Right ventricle myocardium inferior (tissue), 1 donor: ENCODE results near the gene TRAF7. TPM values are rescaled to one million over a fixed set of nuclear protein-coding genes. Genes with fewer than 3 reads are reported as not detected.
"Not testable (repeated sequence)": the region's sequence is repeated elsewhere in the genome, so short reads cannot be mapped to it uniquely, and the experiment has no call there.

ENCODE experiments used
- ATAC-seq: fragments of 200-7000 bp; cut with Tn5 transposase; one replicate; pipeline ENCODE4 v1.9.1; 2020; ENCODE audit warnings: mild to moderate bottlenecking, moderate library complexity
- DNase-seq: peaks from one replicate; pipeline ENCODE4 v3.0.0; 2021; ENCODE audit errors: missing footprints
- intact Hi-C: fragments of 100-400 bp; cut with DNase I; formaldehyde crosslinking; loops from one replicate; pipeline ENCODE4 v1.11.0; 2022
- total RNA-seq: library from RNA; stranded (reverse); fragmentation: NEBNext Ultra II Directional; extraction: Animal tissue kit (Norgen Biotek cat#: 25700); gene quantifications from one replicate; pipeline ENCODE4 v1.2.1, GENCODE V29; 2021
- donor health status: DM: no; HTN: yes; CAD: no; lungs with severe emphysema.

Gene TRAF7
- total RNA-seq, 1 donor from 2014 or later, result 27.3 TPM

DNA sequence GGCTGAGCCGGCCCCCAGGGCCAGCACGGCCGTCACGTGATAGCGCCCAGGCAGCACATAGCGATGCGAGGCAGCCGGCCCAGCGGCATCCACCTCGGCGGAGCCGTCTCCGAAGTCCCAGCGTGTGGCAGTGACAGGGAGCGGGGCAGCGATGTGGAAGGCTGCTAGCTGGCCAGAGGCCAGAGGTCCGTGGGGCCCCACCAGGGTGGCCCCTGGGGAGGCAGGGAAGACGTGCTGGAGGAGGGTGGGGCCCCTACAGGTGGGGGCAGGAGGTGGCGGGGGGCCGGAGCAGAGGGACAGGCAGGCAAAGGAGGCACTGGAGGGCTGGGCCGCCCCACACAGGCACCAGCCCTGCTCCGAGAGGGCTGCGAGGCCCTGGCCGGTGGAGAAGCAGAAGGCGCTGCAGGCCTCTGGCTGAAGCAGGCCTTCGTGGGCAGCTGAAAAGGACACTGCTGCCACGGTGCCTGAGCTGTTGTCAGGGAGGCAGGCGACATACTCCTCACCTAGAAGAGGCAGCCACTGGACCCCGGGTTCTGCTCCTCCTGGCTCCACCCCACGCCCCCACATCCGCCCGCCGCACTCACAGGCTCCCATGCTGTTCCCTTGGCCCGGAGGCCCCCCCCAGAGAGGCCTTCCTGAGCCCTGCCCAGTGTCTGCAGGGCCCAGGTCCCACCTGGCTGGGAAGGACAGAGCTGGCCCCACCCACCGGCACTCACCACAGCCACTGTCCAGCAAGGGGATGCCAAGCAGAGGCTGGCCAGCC lies 37.4 kb upstream of the TRAF7 start:
- intact Hi-C loops, ATAC-seq: not testable (repeated sequence)
- peak; percentile 30 for DNase-seq

DNA sequence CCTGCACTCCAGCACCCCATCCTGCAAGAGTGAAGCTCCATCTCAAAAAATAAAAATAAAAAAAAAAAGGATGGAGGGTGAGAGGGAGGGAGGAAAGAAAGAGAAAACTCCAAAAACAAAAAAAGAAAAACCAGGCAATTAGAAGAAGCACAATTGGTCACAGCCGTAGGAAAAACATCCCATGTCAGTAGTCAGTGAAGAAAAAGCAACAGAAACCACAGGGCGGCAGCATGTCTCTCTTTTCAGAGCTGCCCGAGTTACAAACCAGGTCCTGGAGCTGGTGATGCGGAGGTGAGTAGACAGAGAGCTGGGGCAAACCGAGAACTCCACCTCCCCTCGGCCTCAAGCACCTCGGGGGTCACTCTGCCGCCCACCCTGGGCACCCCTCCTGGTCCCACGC lies 34.3 kb upstream of the TRAF7 start:
- ATAC-seq, DNase-seq: not testable (repeated sequence)
- intact Hi-C loops, result loop anchor here (5.0 kb wide), 1 partner anchor 74 kb away; the partner anchor contains the start of genes NTHL1 and TSC2

DNA sequence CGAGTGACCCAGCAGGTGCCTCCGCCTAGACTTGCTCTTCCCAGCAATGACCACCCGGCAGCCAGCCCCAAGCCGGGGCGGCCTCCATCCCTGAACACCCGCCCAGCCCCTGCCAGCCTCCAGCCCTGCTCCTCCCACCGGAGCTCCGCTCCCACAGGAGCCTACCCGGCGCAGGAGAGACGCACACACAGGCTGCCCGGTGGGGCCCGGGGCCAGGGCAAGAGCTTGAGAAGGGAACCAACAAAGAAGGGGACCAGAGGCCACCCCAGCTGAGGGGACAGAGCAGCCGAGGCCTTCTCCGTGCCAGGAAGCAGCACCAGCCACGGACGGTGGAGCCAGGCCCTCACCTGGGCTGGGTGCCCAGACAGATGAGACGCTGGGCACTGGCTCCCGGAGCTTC lies 33.7 kb upstream of the TRAF7 start:
- DNase-seq (no peak), ATAC-seq (peak; percentile 26)
- intact Hi-C loops, result loop anchor here (5.0 kb wide), 1 partner anchor 75 kb away; the partner anchor contains the start of genes NTHL1 and TSC2

DNA sequence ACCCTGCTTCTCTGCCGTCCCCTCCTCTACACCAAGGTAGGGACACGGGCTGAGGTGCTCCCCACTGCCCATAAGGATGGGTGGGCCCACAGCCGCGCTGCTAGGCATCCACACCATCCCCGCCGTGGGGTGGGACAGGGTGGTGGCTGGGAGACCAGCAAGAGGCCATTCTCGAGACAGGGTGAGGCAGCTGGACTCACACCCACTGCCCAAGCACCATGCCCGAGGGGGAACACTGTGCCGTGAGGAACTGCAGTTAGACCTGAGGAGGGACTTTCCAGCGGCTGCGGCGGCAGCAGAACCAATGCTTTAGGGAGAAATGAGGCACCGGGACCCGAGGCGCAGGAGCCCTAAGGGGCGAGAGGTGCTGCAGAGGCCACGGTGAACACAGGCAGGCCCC lies 33.2 kb upstream of the TRAF7 start:
- DNase-seq (no peak), ATAC-seq (no peak)
- intact Hi-C loops, result loop anchor here (5.0 kb wide), 1 partner anchor 75 kb away; the partner anchor contains the start of genes NTHL1 and TSC2

DNA sequence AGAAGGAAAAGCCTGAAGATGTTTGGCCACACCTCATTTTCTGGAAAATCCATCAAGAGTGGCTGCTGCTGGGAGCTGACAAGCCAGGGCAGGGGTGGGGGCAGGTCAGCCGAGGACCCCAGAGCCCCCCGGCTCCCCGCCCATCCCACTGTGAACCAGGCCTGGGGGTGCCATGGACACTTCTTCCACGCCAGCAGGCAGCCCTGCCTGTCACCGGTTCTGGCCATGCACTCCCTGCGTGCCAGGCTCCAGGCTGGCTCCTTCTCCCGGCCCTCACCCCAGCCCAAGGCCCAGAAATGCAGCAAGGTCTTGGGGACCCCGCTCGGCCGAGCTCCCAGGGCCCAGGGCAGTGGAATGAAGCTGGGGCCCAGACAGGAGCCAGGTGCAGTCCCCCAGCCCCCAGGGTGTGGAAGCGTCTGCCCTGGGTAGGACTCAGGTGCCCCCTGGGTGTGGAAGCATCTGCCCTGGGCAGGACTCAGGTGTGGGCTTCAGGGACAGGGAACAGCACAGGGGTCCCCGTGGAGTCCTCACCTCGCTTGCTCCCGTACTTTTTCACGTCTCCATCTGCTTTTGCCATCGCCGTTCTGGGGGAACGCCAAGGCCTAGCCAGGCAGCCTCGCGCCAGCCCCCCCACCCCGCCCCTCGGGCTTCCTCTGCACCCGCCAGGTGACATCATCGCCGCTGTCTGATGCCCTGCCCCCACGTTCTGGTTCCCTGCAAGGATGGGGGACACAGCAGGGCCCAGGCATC lies 32.5 kb upstream of the TRAF7 start:
- intact Hi-C loops, result loop anchor here (5.0 kb wide), 1 partner anchor 76 kb away; the partner anchor contains the start of genes NTHL1 and TSC2
- not testable (repeated sequence) for ATAC-seq
- peak; percentile 68 for DNase-seq

DNA sequence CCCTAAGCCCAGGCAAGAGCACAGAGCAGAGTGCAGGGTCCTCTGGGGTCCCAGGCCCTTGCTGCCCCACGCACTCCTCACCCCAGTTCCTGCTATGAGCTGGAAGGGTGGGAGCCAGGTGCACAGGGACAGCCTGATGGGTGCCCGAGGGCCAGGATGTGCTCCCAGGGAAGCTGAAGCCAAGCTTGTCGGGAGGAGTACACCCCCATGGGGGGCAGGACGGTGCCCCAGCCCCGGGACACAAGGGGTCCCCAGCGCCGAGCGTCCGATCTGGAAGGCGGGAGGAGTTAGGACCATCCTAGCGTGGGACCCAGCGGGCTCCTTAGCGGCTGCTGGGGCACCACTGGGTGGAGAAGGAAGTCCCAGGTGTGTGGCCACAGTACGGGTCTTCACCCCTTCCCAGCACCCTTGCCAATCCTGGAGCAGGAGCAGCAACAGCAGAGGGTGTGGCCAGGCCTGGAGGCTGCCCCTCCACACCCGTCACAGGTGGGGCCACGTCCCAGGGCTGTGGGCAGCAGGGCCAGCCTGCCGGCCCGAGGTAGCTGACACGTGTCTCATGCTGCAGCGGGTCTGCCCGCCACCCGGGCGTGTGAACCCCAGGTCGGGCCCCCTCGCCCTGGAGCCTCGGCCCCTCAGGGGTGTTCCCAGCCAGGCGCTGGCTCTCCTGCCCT lies 31.7 kb upstream of the TRAF7 start:
- ATAC-seq, DNase-seq: not testable (repeated sequence)
- intact Hi-C loops, result loop anchor here (5.0 kb wide), 1 partner anchor 77 kb away; the partner anchor contains the start of genes NTHL1 and TSC2

DNA sequence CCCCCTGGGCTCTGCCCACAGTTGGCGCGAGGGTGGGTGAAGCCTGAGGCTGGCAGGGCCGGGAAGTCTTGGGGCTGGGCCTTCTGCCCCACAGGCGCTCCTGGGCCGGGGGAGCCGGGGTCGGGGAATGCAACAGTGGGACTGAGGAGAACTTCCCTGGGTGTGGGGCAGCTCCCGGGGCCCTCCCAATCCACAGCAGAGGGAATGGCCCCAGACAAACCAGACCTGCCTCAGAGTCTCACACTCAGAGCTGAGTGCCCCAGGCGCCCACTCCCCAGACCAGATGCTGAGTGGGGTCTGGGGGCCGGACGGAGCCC lies 31.2 kb upstream of the TRAF7 start:
- intact Hi-C loops, result loop anchor here (5.0 kb wide), 1 partner anchor 77 kb away; the partner anchor contains the start of genes NTHL1 and TSC2
- not testable (repeated sequence) for DNase-seq, ATAC-seq

DNA sequence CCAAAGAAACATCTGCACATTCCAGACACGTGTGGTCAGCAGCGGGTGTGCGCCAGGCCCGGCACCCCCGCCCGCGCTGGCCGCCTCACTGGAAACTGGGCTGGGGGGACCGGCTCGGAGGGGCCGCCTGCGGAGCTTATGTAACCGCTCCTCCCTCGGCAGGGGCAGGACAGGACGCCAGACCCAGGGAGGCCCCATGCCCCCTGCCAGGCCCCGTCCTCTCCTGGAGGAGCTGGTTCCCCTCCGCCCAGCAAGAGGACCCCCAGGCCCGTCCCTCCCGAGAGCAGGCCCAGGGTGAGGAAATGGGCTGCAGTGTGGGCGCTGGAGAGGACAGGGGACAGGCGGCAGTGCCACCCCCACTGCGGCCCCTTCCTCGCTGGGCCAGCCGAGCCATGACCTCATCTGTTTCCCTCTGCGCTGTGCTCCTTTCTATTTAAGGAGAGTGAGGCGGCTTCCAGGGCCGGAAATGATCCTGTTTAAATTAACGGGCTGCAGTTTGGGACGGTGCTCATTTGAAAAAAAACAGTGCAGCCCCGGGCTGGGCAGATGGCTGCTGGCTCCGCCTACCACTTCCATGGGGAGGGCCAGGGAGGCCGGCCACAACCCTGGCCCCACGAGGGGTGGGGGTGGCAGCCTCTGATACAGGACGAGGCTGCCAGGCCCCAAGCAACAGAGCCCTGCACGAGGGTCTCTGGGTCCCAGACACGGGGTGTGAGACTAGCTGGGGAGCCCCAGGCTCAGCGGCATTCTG lies 30.7 kb upstream of the TRAF7 start:
- ATAC-seq, result peak; percentile 60
- intact Hi-C loops, result loop anchor here (5.0 kb wide), 1 partner anchor 78 kb away; the partner anchor contains the start of genes NTHL1 and TSC2

DNA sequence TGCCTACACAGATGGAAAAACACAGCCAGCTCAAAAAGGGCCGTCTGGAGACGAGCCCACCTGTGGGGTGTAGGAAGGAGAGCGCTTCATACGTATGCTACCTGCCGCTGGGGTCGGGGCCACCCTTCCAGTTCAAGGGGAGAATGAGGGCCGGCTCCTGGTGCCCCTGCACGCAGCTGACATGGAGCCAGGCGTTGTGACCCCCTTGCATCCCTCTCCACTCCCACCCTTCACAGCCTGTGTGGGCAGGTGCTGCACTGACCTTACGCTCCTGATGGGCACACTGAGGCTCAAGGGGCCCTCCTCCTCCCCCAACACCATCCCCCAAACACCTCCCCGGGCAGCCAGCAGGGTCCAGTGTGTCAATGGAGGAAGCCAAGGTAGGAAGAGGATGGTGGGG lies 30.0 kb upstream of the TRAF7 start:
- ATAC-seq, intact Hi-C loops: not testable (repeated sequence)
- peak; percentile 60 for DNase-seq

More for the DNA sequence above, 30.7 kb upstream of the TRAF7 start:
- peak; percentile 80 for DNase-seq

DNA sequence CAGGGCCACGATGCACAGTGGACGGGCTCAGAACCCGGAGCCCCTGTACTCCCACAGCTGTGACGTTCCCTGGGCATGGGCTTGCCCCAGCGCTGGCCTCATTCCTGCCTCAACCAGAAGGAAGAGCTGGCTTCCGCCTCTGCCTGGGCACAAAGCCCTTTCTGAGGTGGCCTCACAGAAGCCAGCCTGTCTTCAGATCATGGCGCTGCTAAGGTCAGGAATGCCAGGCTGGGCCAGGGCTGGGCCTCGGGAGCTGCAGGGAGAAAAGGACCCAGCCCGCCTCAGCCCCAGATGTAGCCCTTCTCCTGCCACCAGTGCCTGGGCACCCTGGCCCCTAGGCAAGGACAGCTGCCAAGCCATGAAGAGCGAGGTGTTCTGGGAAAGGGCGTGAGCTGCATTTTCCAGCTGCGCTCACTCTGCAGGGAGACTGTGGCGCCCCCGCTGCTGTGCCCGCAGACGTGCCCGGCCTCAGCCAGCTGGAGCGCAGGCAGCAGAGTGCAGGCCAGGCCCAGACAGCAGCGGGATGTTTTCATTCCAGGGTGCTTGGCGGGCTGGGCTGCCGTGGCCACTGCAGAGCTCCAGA lies 29.3 kb upstream of the TRAF7 start:
- peak; percentile 29 for ATAC-seq
- DNase-seq, result peak; percentile 66
- intact Hi-C loops, result not testable (repeated sequence)

DNA sequence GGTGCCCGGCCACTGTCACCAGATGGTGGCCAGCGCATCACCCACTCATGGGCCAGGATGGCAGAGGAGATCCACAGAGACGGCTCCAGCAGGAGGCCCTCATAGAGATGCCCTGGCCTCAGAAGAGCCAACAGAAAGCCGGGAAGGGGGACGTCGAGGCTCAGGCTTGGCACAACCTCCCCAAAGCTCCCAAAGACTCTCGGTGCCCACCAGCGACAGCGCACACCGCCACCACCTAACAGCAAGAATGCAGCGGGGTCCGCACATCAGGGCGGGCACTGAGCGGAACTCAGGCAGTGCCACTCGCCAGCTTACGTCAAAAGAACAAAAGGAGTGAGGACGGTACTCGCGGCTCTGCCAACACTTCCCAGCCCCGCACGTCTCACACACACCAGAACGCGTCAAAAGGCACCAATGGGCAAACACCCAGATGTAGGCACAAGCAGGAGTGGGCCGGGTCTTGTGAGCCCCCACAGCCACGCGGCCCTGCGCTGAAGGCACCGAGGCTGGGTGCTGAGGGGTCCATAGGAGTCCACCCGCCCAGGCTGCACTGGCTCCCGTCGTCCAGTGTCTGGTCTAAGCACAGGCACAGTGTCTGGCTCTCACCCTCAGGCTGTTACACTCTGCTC lies 28.5 kb upstream of the TRAF7 start:
- ATAC-seq (peak; percentile 1), DNase-seq (peak; percentile 71)
- intact Hi-C loops, result not testable (repeated sequence)

DNA sequence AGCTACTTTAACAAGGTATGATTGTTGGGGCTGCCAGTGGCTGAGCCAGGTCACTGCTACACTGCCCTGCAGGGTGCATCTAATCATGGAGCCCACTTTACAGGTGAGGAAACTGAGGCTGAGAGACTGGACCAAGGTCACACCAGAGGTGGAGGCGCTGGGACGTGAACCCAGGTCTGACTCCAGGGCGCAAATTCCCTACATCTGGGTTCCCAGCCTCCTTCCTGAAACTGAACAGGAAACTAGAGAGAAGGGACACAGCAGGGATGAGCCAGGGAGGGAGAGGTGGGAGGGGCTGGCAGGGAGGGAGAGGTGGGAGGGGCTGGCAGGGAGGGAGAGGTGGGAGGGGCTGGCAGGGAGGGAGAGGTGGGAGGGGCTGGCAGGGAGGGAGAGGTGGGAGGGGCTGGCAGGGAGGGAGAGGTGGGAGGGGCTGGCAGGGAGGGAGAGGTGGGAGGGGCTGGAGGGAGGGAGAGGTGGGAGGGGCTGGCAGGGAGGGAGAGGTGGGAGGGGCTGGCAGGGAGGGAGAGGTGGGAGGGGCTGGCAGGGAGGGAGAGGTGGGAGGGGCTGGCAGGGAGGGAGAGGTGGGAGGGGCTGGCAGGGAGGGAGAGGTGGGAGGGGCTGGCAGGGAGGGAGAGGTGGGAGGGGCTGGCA lies 27.8 kb upstream of the TRAF7 start:
- intact Hi-C loops, DNase-seq: not testable (repeated sequence)
- peak; percentile 30 for ATAC-seq

DNA sequence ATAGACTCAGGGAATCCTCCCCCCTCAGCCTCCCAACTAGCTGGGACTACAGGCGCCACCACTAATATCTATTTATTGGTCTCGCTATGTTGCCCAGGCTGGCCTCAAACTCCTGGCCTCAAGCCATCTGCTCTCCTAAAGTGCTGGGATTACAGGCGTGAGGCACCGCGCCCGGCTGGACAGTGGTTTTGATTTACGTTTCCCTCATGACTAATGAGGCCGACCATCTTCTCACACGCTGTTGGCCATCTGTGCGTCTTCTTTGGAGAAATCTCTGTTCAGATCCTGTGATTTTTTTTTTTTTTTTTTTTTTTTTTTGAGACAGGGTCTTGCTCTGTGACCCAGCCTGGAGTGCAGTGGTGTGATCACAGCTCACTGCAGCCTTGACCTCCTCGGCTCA lies 26.3 kb upstream of the TRAF7 start:
- ATAC-seq, DNase-seq, intact Hi-C loops: not testable (repeated sequence)

DNA sequence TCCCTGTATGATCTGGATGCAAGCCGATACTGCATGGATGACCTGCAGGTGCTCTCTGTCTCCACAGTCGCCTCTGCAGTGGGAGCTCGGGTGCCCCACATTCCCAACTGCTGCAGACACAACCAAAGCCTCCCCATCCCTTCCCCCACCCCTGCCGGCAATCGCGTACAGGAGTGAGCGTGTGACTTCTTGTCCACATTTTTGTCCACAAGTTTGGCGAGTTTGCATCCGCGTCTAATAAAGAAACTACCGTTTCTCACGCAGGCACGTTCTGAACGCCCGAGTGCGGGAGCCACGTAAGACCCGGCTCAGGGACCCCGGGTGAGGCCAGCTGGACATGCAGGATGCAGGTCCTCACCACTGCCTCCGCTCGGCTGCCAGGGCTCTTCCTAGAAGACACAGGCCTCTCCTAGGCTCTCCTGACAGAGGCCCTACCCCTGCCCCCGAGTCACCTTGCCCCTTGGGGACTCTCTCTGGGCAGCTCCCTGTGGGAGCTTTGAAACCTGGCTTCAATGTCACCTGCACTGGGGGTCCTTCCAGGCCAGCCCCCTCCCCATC lies 25.6 kb upstream of the TRAF7 start:
- DNase-seq, intact Hi-C loops, ATAC-seq: not testable (repeated sequence)

DNA sequence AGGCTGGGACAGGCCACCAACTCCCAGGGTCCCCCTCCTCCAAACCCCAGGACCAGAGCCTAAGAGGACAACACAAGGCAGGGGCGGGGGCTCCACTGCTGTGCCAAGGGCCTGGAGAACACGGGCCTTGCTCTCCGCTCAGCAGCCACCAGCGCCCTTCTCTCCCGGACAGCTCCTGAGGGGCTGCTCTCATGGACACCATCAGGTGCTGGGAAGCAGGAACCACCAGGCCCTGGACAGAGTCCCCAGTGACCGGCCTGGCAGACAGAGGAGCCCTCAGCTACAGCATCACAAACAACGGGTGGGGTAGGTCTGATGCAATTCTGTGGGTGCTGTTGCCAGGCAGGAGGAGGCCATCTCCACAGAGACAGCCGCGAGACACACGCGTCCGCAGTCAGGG lies 21.8 kb upstream of the TRAF7 start:
- DNase-seq, intact Hi-C loops: not testable (repeated sequence)

DNA sequence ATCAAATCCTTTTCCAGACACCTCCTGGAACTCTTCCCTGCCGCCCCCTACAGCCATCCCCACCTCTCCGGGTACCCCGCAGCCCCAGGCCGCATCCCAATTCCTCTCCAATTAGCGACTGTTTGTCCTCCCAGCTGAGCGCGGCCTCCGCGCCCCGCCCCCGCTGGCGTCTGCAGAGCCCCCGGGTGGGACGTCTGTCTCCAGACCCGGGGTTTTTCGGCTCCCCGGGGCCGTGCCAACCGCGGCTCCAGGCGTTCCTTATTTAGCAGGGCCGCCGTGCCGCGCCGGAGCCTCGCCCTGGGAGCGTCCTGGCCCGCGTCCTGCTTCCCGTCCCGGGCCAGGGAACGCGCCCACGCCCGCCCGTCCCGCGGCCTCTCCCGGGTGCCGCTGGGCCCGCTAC lies 20.5 kb upstream of the TRAF7 start:
- DNase-seq, ATAC-seq, intact Hi-C loops: not testable (repeated sequence)

More for the DNA sequence above, 21.8 kb upstream of the TRAF7 start:
- not testable (repeated sequence) for ATAC-seq
